ENCODE results near the gene IL1RL1. TPM values are rescaled to one million over a fixed set of nuclear protein-coding genes. Genes with fewer than 3 reads are reported as not detected.

IL1RL1 gene
- polyA plus RNA-seq, 2 of the 4 experiments (the other 2 are of a cell fraction), result 0.04 to 0.84 TPM

DNA sequence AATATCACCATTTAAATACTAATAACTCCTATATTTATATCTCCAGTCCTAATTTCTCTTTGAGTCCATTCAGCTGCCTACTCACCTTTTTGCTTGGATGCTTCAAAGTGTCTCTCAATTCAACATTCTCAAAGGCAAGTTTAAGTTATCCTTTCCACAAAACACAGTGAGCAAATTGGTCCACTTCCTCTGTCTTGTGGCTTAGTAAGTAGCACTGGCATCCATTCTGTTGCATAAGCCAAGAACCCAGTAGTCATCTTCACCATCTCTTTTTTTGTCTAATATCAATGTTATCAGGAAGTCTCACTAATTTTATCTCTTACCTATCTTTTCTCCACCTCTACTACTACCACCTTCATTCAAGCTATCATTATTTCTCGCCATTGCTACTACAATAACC is 27.4 kb upstream of the IL1RL1 start (continued):
- TF ChIP-seq, protein P1, sequence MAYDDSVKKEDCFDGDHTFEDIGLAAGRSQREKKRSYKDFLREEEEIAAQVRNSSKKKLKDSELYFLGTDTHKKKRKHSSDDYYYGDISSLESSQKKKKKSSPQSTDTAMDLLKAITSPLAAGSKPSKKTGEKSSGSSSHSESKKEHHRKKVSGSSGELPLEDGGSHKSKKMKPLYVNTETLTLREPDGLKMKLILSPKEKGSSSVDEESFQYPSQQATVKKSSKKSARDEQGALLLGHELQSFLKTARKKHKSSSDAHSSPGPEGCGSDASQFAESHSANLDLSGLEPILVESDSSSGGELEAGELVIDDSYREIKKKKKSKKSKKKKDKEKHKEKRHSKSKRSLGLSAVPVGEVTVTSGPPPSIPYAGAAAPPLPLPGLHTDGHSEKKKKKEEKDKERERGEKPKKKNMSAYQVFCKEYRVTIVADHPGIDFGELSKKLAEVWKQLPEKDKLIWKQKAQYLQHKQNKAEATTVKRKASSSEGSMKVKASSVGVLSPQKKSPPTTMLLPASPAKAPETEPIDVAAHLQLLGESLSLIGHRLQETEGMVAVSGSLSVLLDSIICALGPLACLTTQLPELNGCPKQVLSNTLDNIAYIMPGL (CRISPR knock-in tag; IDR thresholded peaks at IDR 0.05; ENCODE audit: borderline replicate concordance), result no peak
- TF ChIP-seq EHF (CRISPR knock-in tag; IDR thresholded peaks at IDR 0.05) (no peak), CHD2 (IDR thresholded peaks at IDR 0.05; ENCODE audit: low read length, partially characterized antibody) (no peak), HOXB13 (CRISPR knock-in tag; IDR thresholded peaks at IDR 0.05; ENCODE audit: low read depth) (no peak), SREBF2 (IDR thresholded peaks at IDR 0.05) (no peak), RCOR1 (IDR thresholded peaks at IDR 0.05; ENCODE audit: low read depth, low read length) (no peak), EHMT2 (IDR thresholded peaks at IDR 0.05; ENCODE audit: low read depth) (no peak)
- TF ChIP-seq, protein P2, sequence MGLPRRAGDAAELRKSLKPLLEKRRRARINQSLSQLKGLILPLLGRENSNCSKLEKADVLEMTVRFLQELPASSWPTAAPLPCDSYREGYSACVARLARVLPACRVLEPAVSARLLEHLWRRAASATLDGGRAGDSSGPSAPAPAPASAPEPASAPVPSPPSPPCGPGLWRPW (IDR thresholded peaks at IDR 0.05), result no peak

DNA sequence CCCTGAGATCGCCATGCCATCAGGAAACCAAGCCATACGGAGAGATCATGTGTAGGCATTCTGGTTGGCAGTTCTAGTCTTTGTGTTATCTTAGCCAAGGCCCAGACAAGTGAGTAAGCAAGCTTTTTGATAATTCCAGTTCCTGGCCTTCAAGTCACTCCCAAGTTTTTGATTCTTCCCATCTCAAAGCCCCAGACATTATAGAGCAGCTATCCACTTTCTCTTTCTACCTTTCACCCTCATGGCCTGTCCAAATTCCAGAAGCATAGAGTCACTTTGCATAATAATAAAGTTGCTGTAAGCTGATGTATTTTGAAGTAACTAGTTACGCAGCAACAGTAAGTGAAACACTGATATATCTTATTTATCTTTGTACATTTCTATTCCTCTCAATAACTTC is 26.8 kb upstream of the IL1RL1 start:
- DNase-seq (ENCODE audit: low read depth in 1 of 2, low spot score in 1 of 2) (no peak), ATAC-seq (no peak), FAIRE-seq (no peak)
- H3K4me3 ChIP-seq, result no peak overlapping the region
- no peak for TF ChIP-seq POLR2AphosphoS2 (conservative IDR thresholded peaks at IDR 0.05; ENCODE audit: low read length)
- TF ChIP-seq CEBPB (IDR thresholded peaks at IDR 0.05), result no peak
- TF ChIP-seq, protein P3, sequence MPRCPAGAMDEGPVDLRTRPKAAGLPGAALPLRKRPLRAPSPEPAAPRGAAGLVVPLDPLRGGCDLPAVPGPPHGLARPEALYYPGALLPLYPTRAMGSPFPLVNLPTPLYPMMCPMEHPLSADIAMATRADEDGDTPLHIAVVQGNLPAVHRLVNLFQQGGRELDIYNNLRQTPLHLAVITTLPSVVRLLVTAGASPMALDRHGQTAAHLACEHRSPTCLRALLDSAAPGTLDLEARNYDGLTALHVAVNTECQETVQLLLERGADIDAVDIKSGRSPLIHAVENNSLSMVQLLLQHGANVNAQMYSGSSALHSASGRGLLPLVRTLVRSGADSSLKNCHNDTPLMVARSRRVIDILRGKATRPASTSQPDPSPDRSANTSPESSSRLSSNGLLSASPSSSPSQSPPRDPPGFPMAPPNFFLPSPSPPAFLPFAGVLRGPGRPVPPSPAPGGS (IDR thresholded peaks at IDR 0.05), result no peak
- TF ChIP-seq SMC3 (IDR thresholded peaks at IDR 0.05), result no peak
- TF ChIP-seq RARB (CRISPR knock-in tag; IDR thresholded peaks at IDR 0.05), result no peak
- no peak for TF ChIP-seq KDM5A (IDR thresholded peaks at IDR 0.05)
- TF ChIP-seq, protein P4, sequence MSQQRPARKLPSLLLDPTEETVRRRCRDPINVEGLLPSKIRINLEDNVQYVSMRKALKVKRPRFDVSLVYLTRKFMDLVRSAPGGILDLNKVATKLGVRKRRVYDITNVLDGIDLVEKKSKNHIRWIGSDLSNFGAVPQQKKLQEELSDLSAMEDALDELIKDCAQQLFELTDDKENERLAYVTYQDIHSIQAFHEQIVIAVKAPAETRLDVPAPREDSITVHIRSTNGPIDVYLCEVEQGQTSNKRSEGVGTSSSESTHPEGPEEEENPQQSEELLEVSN (IDR thresholded peaks at IDR 0.05; ENCODE audit: borderline replicate concordance, low read depth), result no peak
- no peak for TF ChIP-seq ESRRA (IDR thresholded peaks at IDR 0.05; ENCODE audit: borderline replicate concordance, low read length)
- TF ChIP-seq NFE2L2 (conservative IDR thresholded peaks at IDR 0.05; ENCODE audit: low read length), result no peak
- TF ChIP-seq, protein P5, sequence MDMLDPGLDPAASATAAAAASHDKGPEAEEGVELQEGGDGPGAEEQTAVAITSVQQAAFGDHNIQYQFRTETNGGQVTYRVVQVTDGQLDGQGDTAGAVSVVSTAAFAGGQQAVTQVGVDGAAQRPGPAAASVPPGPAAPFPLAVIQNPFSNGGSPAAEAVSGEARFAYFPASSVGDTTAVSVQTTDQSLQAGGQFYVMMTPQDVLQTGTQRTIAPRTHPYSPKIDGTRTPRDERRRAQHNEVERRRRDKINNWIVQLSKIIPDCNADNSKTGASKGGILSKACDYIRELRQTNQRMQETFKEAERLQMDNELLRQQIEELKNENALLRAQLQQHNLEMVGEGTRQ (IDR thresholded peaks at IDR 0.05), result no peak
- TF ChIP-seq ZSCAN20 (CRISPR knock-in tag; IDR thresholded peaks at IDR 0.05), result no peak
- TF ChIP-seq NR3C1 (IDR thresholded peaks at IDR 0.05), result no peak
- no peak for TF ChIP-seq TP53 (CRISPR knock-in tag; IDR thresholded peaks at IDR 0.05)
- no peak for TF ChIP-seq SREBF2 (IDR thresholded peaks at IDR 0.05)
- TF ChIP-seq HDAC2 (IDR thresholded peaks at IDR 0.05), result no peak
- TF ChIP-seq MAZ (IDR thresholded peaks at IDR 0.05; ENCODE audit: borderline replicate concordance, low read depth, low read length), result no peak
- 50% methylated on average over 3 of the region's 3 CpGs for WGBS (ENCODE audit: missing lambda C conversion rate)
- POLR2A ChIA-PET, result no interaction called here
- no peak overlapping the region for H3K27ac ChIP-seq
- no peaks in the 10 kb centered on the region for H3K4me1 ChIP-seq
- CTCF ChIA-PET, result no interaction called here
- H3K4me2 ChIP-seq, result no peak overlapping the region
- H3K9me3 ChIP-seq, result no peaks in the 10 kb centered on the region

DNA sequence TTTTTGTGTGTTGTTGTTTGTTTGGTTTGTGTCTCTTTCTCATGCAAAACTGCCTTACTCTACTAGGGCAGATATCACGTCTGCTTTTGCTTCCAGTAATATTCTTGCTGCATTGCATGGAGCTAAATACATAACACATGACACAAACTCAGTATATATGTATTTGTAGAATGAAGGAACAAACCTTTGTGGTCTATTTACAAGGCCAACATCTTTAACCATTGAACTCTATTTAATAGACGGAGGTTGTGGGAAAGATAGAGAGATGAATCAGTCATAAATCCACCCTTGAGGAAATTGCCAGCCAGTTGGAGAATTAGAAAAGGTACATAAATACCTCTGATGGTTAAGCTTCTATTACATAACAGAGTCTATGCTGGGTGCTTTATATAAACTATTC is 26.0 kb upstream of the IL1RL1 start:
- Histone ChIP-seq H3K27ac (no peak overlapping the region), H3K9me3 (no peaks in the 10 kb centered on the region), H3K4me1 (no peaks in the 10 kb centered on the region), H3K4me2 (no peak overlapping the region), H3K4me3 (no peak overlapping the region)
- ChIA-PET POLR2A (no interaction called here), CTCF (interaction anchor here (0.6 to 1.4 kb wide), 4 partner anchors 9 to 671 kb away, joined by 3 read pairs; no protein-coding TSS in a partner anchor)
- ATAC-seq, result no peak
- FAIRE-seq, result no peak
- WGBS (ENCODE audit: missing lambda C conversion rate), result 29% methylated on average over 2 of the region's 2 CpGs
- DNase-seq (ENCODE audit: low read depth in 1 of 2, low spot score in 1 of 2), result no peak
- TF ChIP-seq HOXB13 (CRISPR knock-in tag; IDR thresholded peaks at IDR 0.05; ENCODE audit: low read depth), result no peak
- no peak for TF ChIP-seq KDM5A (IDR thresholded peaks at IDR 0.05)
